ACC112 (cell line): ENCODE measurements around the gene RTTN.
A peak's percentile ranks its signal among the peaks of the same experiment; 100 is the strongest.

Experiments
- H2AFZ ChIP-seq: fragments of 200-600 bp; sonication (generic); one replicate; pipeline ENCODE4 v1.6.0; 2017; ENCODE audit warnings: antibody characterized with exemption, low read length; ENCODE audit not compliant: unreplicated experiment
- H3K27ac ChIP-seq: fragments of 200-600 bp; sonication (generic); 2 replicates; pipeline ENCODE4 v1.5.1; 2014; ENCODE audit warnings: low read depth, mild to moderate bottlenecking, antibody characterized with exemption, low read length, moderate library complexity
- H3K27me3 ChIP-seq: fragments of 200-600 bp; sonication (generic); 2 replicates; pipeline ENCODE4 v1.6.1; 2014; ENCODE audit warnings: mild to moderate bottlenecking, antibody characterized with exemption, low read length, moderate library complexity, mixed read lengths; ENCODE audit not compliant: insufficient read depth
- H3K36me3 ChIP-seq: fragments of 200-600 bp; sonication (generic); 2 replicates; pipeline ENCODE4 v1.6.1; 2016; ENCODE audit warnings: mild to moderate bottlenecking, antibody characterized with exemption, low read length, moderate library complexity, mixed read lengths; ENCODE audit not compliant: insufficient read depth
- H3K4me1 ChIP-seq: fragments of 200-600 bp; sonication (generic); one replicate; pipeline ENCODE4 v1.6.1; 2016; ENCODE audit warnings: low read length, mixed read lengths; ENCODE audit not compliant: insufficient read depth, unreplicated experiment, control insufficient read depth
- H3K4me3 ChIP-seq: fragments of 200-600 bp; sonication (generic); 2 replicates; pipeline ENCODE4 v1.5.1; 2014; ENCODE audit warnings: mild to moderate bottlenecking, low read depth, low read length
- H3K79me2 ChIP-seq: fragments of 200-600 bp; sonication (generic); one replicate; pipeline ENCODE4 v1.6.0; 2016; ENCODE audit warnings: low read length; ENCODE audit not compliant: control insufficient read depth, unreplicated experiment, insufficient read depth

The RTTN gene

DNA sequence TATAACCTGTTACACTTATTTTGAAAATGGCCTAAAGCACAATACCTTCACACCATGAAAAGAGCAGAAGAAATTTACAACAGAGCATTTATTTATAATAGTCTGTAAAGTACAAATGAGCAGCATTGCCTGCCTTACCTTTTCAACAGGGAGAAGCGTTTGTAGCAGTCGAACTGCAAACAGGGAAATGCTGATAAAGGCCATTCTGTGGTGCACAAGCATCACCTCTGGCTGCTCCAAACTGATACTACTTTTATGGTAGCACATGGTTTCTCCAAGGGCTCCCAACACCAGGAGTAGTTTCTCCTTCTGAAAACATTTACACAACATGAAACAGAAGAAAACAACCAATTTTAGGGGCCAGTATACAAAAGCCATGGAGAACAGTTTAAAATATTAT, 28.9 kb downstream of the RTTN start:
- Histone ChIP-seq H3K4me1 (peaks cover 32% of the 10 kb centered on the region), H3K79me2 (peaks cover 8% of the 10 kb centered on the region), H3K27me3 (no peaks in the 10 kb centered on the region), H2AFZ (no peak overlapping the region), H3K27ac (no peak overlapping the region), H3K36me3 (no peaks in the 10 kb centered on the region), H3K4me3 (no peak overlapping the region)

DNA sequence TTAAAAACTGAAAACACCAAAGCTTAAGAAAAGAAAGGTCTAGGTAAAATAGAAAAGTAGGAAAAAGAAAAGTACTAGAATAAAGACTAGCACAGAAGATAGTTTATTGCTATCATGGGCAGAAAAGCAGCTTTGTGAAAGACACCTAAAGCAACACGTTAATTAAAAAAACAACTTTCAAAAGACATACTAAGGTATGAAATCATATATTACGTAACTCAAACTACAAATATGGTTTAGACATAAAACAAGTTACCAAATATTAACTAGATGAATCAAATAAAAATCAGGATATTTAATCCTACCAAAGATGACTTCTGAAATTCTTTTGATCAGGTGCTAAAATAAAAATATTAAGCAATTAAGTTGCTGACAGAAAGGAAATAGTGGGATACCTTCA, 30.3 kb downstream of the RTTN start:
- H2AFZ ChIP-seq, result peak overlapping the region; percentile 64
- H3K4me3 ChIP-seq, result no peak overlapping the region
- peaks cover 19% of the 10 kb centered on the region for H3K4me1 ChIP-seq
- no peaks in the 10 kb centered on the region for H3K36me3 ChIP-seq
- H3K27me3 ChIP-seq, result no peaks in the 10 kb centered on the region
- H3K27ac ChIP-seq, result no peak overlapping the region
- peaks cover 8% of the 10 kb centered on the region for H3K79me2 ChIP-seq

GRCh38 chr18:70172225-70172624, 33.3 kb downstream of the RTTN start:
- no peaks in the 10 kb centered on the region for H3K27me3 ChIP-seq
- H3K36me3 ChIP-seq, result no peaks in the 10 kb centered on the region
- H3K4me3 ChIP-seq, result no peak overlapping the region
- H2AFZ ChIP-seq, result no peak overlapping the region
- no peaks in the 10 kb centered on the region for H3K79me2 ChIP-seq
- no peak overlapping the region for H3K27ac ChIP-seq
- H3K4me1 ChIP-seq, result peaks cover 6% of the 10 kb centered on the region

DNA sequence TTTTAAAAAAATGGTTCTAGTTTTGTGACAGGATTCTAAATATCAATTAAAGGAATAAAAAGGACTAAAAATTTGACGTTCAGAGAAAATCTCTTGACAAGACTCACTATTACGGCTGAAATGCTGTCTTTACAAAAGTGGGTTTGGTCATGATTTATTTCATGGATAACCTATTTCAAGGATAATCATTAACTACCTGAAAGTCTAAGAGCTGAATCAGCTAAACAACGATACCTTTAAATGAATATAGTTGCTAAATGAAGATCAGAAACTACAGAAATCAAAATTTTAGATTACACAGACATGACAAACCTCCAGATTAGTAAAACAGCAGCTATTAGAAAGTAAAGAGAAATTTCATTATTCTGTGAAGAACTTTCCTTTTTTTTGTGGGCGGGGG, 35.7 kb downstream of the RTTN start:
- peaks cover 9% of the 10 kb centered on the region for H3K4me1 ChIP-seq
- H2AFZ ChIP-seq, result no peak overlapping the region
- H3K36me3 ChIP-seq, result no peaks in the 10 kb centered on the region; the same call in 1 of the 2 replicates
- no peak overlapping the region for H3K4me3 ChIP-seq
- H3K27ac ChIP-seq, result no peak overlapping the region
- no peaks in the 10 kb centered on the region for H3K27me3 ChIP-seq
- no peaks in the 10 kb centered on the region for H3K79me2 ChIP-seq

DNA sequence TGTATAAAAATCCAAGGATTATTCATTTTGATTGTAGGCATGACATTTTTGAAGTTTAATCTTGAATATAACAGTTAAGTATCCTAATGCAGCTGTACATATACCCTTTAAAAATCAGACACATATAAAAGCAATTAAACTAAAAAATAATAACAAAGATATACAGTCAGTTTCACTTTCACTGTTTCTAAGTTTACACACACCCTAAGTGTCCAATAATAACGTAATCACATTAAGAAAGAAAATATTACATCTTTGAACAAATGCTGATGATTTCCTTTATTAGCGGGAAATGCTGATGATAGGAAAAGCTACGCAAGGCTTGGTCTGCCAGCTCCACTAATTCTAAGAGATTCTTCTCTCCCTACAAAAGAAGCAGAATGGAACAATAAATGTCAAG, 38.8 kb downstream of the RTTN start:
- peak overlapping the region; percentile 72 for H2AFZ ChIP-seq
- peak overlapping the region; percentile 24 for H3K27ac ChIP-seq
- H3K4me3 ChIP-seq, result peak overlapping the region; percentile 55
- no peaks in the 10 kb centered on the region for H3K27me3 ChIP-seq
- H3K36me3 ChIP-seq, result peaks cover 15% of the 10 kb centered on the region
- peaks cover 9% of the 10 kb centered on the region for H3K4me1 ChIP-seq
- no peaks in the 10 kb centered on the region for H3K79me2 ChIP-seq

DNA sequence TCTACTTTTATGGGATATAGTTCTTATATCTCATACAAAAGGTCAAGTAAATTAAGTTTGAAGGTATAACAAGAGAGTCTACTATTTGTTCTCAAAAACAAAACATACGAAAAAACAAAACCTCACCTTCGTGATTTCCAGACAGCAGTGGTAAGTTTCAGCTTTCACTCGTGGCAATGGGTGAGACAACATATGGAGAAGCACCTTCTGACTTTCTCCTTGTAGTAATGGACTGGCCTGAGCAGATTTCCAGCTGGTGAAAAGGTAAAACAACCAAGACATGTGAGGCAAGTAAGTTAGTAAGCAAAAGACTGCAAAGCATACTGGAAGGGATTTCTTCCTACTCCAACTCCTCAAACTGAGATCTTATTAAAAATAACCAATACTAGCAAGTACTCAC, 39.6 kb downstream of the RTTN start:
- peaks cover 21% of the 10 kb centered on the region for H3K36me3 ChIP-seq
- peak overlapping the region; percentile 34 for H2AFZ ChIP-seq

DNA sequence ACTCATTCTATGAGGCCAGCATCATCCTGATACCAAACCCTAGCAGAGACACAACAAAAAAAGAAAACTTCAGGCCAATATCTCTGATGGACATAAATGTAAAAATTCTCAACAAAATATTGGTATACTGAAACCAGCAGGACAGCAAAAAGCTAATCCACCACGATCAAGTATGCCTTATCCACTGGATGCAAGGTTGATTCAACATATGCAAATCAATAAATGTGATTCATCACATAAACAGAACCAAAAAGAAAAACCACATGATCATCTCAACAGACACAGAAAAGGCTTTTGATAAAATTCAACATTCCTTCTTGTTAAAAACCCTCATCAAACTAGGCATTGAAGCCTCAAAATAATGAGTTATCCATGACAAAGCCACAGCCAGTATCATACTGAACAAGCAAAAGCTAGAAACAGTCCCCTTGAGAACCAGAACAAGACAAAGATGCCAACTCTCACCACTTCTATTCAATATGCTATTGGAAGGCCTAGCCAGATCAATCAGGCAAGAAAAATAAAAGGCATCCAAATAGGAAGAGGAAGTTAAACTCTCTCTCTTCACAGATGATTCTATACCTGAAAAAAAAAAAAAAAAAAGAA, 45.3 kb downstream of the RTTN start:
- Histone ChIP-seq H3K27ac (no peak overlapping the region), H3K27me3 (no peaks in the 10 kb centered on the region), H3K36me3 (peaks cover 39% of the 10 kb centered on the region), H3K4me1 (no peaks in the 10 kb centered on the region), H3K4me3 (no peak overlapping the region), H2AFZ (no peak overlapping the region), H3K79me2 (peaks cover 10% of the 10 kb centered on the region)

More for the DNA sequence above, 39.6 kb downstream of the RTTN start:
- Histone ChIP-seq H3K4me3 (peak overlapping the region; percentile 55; the same call in 1 of the 2 replicates), H3K27me3 (no peaks in the 10 kb centered on the region), H3K79me2 (no peaks in the 10 kb centered on the region), H3K27ac (0 out of 2 replicates have a peak overlapping the region, but pooled peaks have one; percentile 24), H3K4me1 (peaks cover 9% of the 10 kb centered on the region)

GRCh38 chr18:70158992-70159717, 46.3 kb downstream of the RTTN start:
- no peak overlapping the region for H2AFZ ChIP-seq
- no peaks in the 10 kb centered on the region for H3K27me3 ChIP-seq
- peaks cover 9% of the 10 kb centered on the region for H3K4me1 ChIP-seq
- no peak overlapping the region for H3K27ac ChIP-seq
- H3K79me2 ChIP-seq, result peaks cover 10% of the 10 kb centered on the region
- H3K36me3 ChIP-seq, result peaks cover 39% of the 10 kb centered on the region
- H3K4me3 ChIP-seq, result no peak overlapping the region

GRCh38 chr18:70156886-70157285, 48.6 kb downstream of the RTTN start:
- Histone ChIP-seq H3K79me2 (peaks cover 10% of the 10 kb centered on the region), H3K36me3 (peaks cover 29% of the 10 kb centered on the region; the same call in 1 of the 2 replicates), H3K27me3 (no peaks in the 10 kb centered on the region), H2AFZ (no peak overlapping the region), H3K27ac (no peak overlapping the region), H3K4me3 (no peak overlapping the region), H3K4me1 (peaks cover 10% of the 10 kb centered on the region)

GRCh38 chr18:70154591-70155194, 50.8 kb downstream of the RTTN start:
- Histone ChIP-seq H3K4me1 (peaks cover 10% of the 10 kb centered on the region), H3K27ac (no peak overlapping the region), H3K79me2 (peaks cover 10% of the 10 kb centered on the region), H3K36me3 (peaks cover 17% of the 10 kb centered on the region; the same call in 1 of the 2 replicates), H3K4me3 (no peak overlapping the region), H3K27me3 (no peaks in the 10 kb centered on the region), H2AFZ (no peak overlapping the region)
